Sigmoid colon (tissue), 7 donors: ENCODE data around the gene CCDC116. TPM values are rescaled to one million over a fixed set of nuclear protein-coding genes. Genes with fewer than 3 reads are reported as not detected.

Source experiments
- DNase-seq: peaks from one replicate; pipeline ENCODE4 v3.0.0-alpha.2; 2019
- H3K27ac ChIP-seq, 4 donors: fragments of 200-600 bp; sonication (generic); one replicate each; pipeline ENCODE4 v1.5.1; 2016 to 2019; ENCODE audit warnings: mild to moderate bottlenecking in 1 of 4
- H3K27me3 ChIP-seq, 3 donors: fragments of 200-600 bp; sonication (generic); one replicate each; pipeline ENCODE4 v1.5.1; 2019; ENCODE audit warnings: mild to moderate bottlenecking in 1 of 3
- H3K36me3 ChIP-seq, 4 donors: fragments of 200-600 bp; sonication (generic); one replicate each; pipeline ENCODE4 v1.5.1; 2016 to 2019
- H3K4me1 ChIP-seq, 4 donors: fragments of 200-600 bp; sonication (generic); one replicate each; pipeline ENCODE4 v1.5.1; 2017 to 2019
- H3K4me3 ChIP-seq, 4 donors: fragments of 200-600 bp; sonication (generic); one replicate each; pipeline ENCODE4 v1.5.1; 2017 to 2019; ENCODE audit warnings: mild to moderate bottlenecking in 2 of 4, moderate library complexity in 1 of 4
- H3K9me3 ChIP-seq, 4 donors: fragments of 200-600 bp in 3 of 4; sonication (generic) in 3 of 4; one replicate each; pipeline versions ENCODE4 v1.5.1 to v1.6.1; 2013 to 2019
- CTCF ChIP-seq, 4 experiments: fragments of 450-650 bp in 3 of 4; fragments of 200-600 bp in 1 of 4; IDR thresholded peaks; one replicate each; pipeline ENCODE4 v1.5.1; 2016 to 2019; ENCODE audit warnings: antibody characterized with exemption in 4 of 4, mild to moderate bottlenecking in 3 of 4, moderate library complexity in 2 of 4
- EP300 ChIP-seq, 4 donors: sonication (generic); formaldehyde crosslinking; IDR thresholded peaks; one replicate each; pipeline ENCODE4 v1.6.1; 2017; ENCODE audit warnings: antibody characterized with exemption in 4 of 4
- POLR2A ChIP-seq, 2 donors: fragments of 450-650 bp; IDR thresholded peaks; one replicate each; pipeline ENCODE4 v1.6.1; 2016; ENCODE audit warnings: antibody characterized with exemption in 2 of 2, mild to moderate bottlenecking in 2 of 2, moderate library complexity in 2 of 2
- POLR2AphosphoS5 ChIP-seq, 4 donors: sonication (generic); formaldehyde crosslinking; IDR thresholded peaks; one replicate each; pipeline ENCODE4 v1.6.1; 2017; ENCODE audit warnings: antibody characterized with exemption in 4 of 4
- WGBS, 2 donors: extraction: QIAGEN DNeasy Blood & Tissue Kit; methylation state at CpG; one replicate each; pipeline ENCODE4 v1.1.7; 2013; 5-methylcytosine and 5-hydroxymethylcytosine counted together
- intact Hi-C: fragments of 100-400 bp; cut with DNase I; formaldehyde crosslinking; loops from one replicate; pipeline ENCODE4 v1.15.1; 2023
- polyA plus RNA-seq, 3 donors: library from polyadenylated mRNA; stranded (reverse); fragments of 200-250 nt; gene quantifications; one replicate each; pipeline ENCODE4 v1.2.3, GENCODE V29; 2013
- total RNA-seq, 4 donors: library from RNA; depleted of rRNA; stranded (reverse); fragments of >200 nt; gene quantifications; one replicate each; pipeline ENCODE4 v1.1.0, GENCODE V29; 2016
- donor health status: healthy with polysubstance abuse.
- donor health status: Bipolar disorder and iron deficiency.
- donor health status: healthy.

CCDC116 gene
- total and polyA plus RNA-seq, 7 donors: 0.33 to 2.5 (median 0.41) TPM; not detected in 2

- TF ChIP-seq EP300 (IDR thresholded peaks at IDR 0.05): no peak
- no peak for TF ChIP-seq POLR2AphosphoS5 (IDR thresholded peaks at IDR 0.05)
- TF ChIP-seq CTCF (IDR thresholded peaks at IDR 0.05): no peak
- no peak for TF ChIP-seq POLR2A (IDR thresholded peaks at IDR 0.05)
- no peak for DNase-seq
Observed at GRCh38 chr22:21659864-21660525, 27.4 kb downstream of the CCDC116 start.

GRCh38 chr22:21660904-21661303, 28.3 kb downstream of the CCDC116 start:
- H3K4me3 ChIP-seq: no peak overlapping the region
- WGBS, 2 donors: 80 to 83% methylated on average over 7 of the region's 7 CpGs
- H3K27me3 ChIP-seq: peaks cover 12 to 35% (median 18%) of the 10 kb centered on the region in 3 donors
- intact Hi-C loops: no loop called here
- peaks cover 0 to 19% (median 14%) of the 10 kb centered on the region in 4 donors for H3K4me1 ChIP-seq
- no peaks in the 10 kb centered on the region for H3K9me3 ChIP-seq
- H3K27ac ChIP-seq: no peak overlapping the region
- DNase-seq: no peak
- TF ChIP-seq POLR2AphosphoS5 (IDR thresholded peaks at IDR 0.05): no peak
- no peak for TF ChIP-seq POLR2A (IDR thresholded peaks at IDR 0.05)
- no peak for TF ChIP-seq CTCF (IDR thresholded peaks at IDR 0.05)
- no peak for TF ChIP-seq EP300 (IDR thresholded peaks at IDR 0.05)
- no peaks in the 10 kb centered on the region for H3K36me3 ChIP-seq

More at GRCh38 chr22:21659864-21660525, 27.4 kb downstream of the CCDC116 start:
- Histone ChIP-seq H3K36me3 (no peaks in the 10 kb centered on the region), H3K4me3 (no peak overlapping the region), H3K27ac (no peak overlapping the region), H3K4me1 (peaks cover 0 to 16% (median 10%) of the 10 kb centered on the region in 4 donors), H3K9me3 (no peaks in the 10 kb centered on the region), H3K27me3 (peaks cover 12 to 42% (median 18%) of the 10 kb centered on the region in 3 donors)
- WGBS, 2 donors: 82 to 85% methylated on average over 7 of the region's 7 CpGs
- intact Hi-C loops: no loop called here

GRCh38 chr22:21661991-21662390, 29.4 kb downstream of the CCDC116 start:
- H3K4me3 ChIP-seq: no peak overlapping the region

GRCh38 chr22:21663738-21664137, 31.2 kb downstream of the CCDC116 start:
- Histone ChIP-seq H3K9me3 (no peaks in the 10 kb centered on the region), H3K4me1 (peaks cover 0 to 15% (median 12%) of the 10 kb centered on the region in 4 donors), H3K4me3 (no peak overlapping the region), H3K27me3 (peaks cover 0 to 10% (median 3%) of the 10 kb centered on the region in 3 donors), H3K36me3 (no peaks in the 10 kb centered on the region), H3K27ac (no peak overlapping the region)
- WGBS, 2 donors: 80 to 94% methylated on average over 2 of the region's 2 CpGs
- no peak for DNase-seq
- intact Hi-C loops: no loop called here
- TF ChIP-seq EP300 (IDR thresholded peaks at IDR 0.05) (no peak), CTCF (IDR thresholded peaks at IDR 0.05) (no peak), POLR2A (IDR thresholded peaks at IDR 0.05) (no peak), POLR2AphosphoS5 (IDR thresholded peaks at IDR 0.05) (no peak)

More at GRCh38 chr22:21661991-21662390, 29.4 kb downstream of the CCDC116 start:
- no peaks in the 10 kb centered on the region for H3K9me3 ChIP-seq
- peaks cover 0 to 22% (median 18%) of the 10 kb centered on the region in 4 donors for H3K4me1 ChIP-seq
- H3K27me3 ChIP-seq: peaks cover 10 to 26% (median 13%) of the 10 kb centered on the region in 3 donors
- WGBS, 2 donors: 93 to 94% methylated on average over 5 of the region's 5 CpGs
- intact Hi-C loops: no loop called here
- no peaks in the 10 kb centered on the region for H3K36me3 ChIP-seq
- TF ChIP-seq CTCF (IDR thresholded peaks at IDR 0.05) (no peak), EP300 (IDR thresholded peaks at IDR 0.05) (no peak), POLR2AphosphoS5 (IDR thresholded peaks at IDR 0.05) (no peak), POLR2A (IDR thresholded peaks at IDR 0.05) (no peak)
- no peak overlapping the region for H3K27ac ChIP-seq
- no peak for DNase-seq
